NCI-H510A (cell line): ENCODE data around the gene ARHGEF33.

ENCODE experiments used
- DNase-seq: peaks from one replicate; lab custom pipeline; 2025; lab: John Stamatoyannopoulos, UW

Gene ARHGEF33

DNA sequence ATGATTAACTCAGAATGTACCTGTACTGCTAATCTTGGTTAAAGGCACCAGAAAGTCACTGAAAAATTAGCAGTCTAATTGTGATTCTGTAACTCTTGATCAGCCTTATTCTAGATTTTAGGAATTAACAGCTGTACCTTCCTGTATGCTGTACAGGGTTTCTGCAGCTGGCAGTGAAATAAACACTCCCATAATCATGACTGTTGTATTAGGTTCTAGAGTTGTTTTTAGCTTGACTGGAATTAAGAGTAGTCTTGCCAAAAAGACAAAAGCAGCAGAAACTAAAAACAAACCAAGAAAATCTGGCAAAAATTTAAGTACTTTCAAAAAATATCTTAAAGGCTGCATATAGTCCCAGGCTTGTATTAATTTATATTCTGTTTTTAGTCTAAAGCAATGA lies 127.7 kb downstream of the ARHGEF33 start:
- no peak for DNase-seq

DNA sequence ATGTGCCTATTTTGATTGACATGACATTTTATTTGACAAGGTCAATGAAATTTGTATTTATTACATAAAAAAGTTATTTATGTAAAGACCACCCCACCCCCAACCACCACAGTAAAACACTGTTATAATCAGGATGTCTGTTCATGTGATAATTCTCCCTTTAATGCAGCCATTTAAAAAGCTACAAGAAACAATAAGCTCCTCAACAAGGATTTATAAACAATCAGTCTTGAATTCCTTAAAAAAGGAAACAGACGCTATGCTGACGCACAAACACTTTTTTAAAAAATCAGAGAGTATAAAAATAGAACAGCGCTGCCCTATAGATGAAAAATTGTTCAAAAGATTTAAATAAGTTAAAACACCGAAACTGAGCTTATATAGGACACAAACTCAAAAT lies 129.0 kb downstream of the ARHGEF33 start:
- no peak for DNase-seq

DNA sequence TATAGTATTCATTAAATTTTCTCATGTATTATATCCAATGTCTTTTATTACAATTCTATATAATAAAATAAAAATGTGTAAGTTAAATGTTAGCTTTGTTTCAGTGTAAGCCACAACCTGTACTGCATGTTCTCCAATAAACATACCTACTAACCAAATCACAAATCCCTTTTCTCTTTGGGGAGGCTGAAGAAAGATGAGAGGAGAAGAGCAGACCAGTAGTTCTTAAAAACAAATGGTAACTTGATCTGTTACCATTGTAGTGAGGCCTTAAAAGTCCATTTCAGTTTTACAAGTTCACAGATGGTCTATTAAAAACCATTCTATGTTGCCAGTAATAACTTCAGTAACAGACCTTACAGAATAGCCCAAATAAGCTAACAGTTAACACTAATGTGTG lies 130.7 kb downstream of the ARHGEF33 start:
- DNase-seq: no peak

DNA sequence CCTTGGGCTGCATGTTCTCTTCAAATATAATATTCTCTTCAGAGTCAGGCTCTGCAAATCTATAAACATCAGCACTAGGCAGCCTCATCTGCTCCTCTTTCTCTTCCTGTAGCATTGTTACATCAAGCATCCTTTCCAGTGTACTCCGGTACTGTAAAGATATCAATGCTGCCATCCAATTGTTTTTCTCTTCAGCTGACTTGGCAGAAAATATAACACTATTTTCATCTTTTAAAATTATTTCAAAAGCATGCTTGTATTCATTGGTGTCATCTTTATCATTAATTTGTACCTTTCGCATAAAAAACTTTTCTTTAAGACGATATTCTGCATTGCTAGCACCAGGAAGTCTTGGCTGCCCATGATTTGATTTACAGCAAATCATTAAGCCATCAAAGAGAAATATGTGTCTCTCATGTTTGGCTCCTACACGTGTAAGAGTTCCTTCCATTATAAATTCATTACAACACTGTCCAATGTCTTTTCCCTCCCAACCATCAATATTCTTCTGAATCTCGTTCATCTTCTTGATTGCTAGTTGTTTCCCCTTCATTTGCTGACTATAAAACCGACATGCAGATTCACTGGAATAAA lies 133.1 kb downstream of the ARHGEF33 start:
- no peak for DNase-seq

DNA sequence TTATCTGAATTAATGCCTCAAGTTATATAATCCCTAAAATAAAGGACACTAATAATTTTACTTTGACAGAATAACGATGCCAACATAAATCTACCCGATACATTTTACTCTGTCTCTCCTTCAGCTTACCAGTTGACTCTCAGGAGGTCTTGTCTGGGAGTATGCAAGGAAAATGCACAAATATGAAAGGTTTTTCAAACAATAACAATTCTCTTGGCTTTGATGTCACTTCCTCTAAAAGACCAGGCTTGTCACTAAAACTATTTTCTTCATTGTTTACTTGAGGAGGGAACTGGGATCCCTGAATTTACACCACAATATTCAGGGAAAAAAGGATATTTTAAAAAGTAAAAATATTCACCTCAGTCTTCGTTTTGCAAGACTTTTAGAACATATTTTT lies 134.0 kb downstream of the ARHGEF33 start:
- DNase-seq: no peak

DNA sequence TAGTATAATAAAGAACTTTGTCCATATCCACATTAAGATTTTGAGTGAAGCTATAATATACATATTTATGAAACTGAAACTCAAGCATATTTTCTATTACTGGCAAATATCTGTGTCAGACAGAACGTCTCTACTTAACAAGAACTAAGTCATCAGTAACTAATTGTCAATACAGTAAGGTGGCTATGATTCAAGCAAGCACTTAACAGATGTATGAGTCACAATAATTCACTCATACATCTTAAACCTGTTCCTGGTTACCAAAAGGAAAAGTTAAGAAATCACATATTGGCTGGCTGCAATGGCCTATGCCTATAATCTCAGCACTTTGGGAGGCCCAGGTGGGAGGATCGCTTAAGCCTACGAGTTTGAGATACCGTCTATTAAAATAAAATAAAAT lies 135.2 kb downstream of the ARHGEF33 start:
- no peak for DNase-seq
